Measurements from ENCODE around the gene MARCO. TPM values are rescaled to one million over a fixed set of nuclear protein-coding genes. Genes with fewer than 3 reads are reported as not detected.

The MARCO gene
- total and polyA plus RNA-seq, 8 donors = 0.08 to 3.6 (median 0.80) TPM; not detected in 1

GRCh38 chr2:119013671-119014070 is 71.7 kb downstream of the MARCO start:
- Histone ChIP-seq H3K4me1 (no peaks in the 10 kb centered on the region), H3K27me3 (peaks cover 0 to 3% (median 0%) of the 10 kb centered on the region in 4 donors), H3K4me3 (no peak overlapping the region), H3K9me3 (no peaks in the 10 kb centered on the region), H3K36me3 (no peaks in the 10 kb centered on the region), H3K27ac (no peak overlapping the region)
- 88 to 89% methylated on average over 4 of the region's 4 CpGs for WGBS, 2 donors
- FAIRE-seq (no peak), ATAC-seq (no peak), DNase-seq (no peak)
- intact Hi-C loops (cut with DNase I) = loop anchor here in 2 of 3 donors (10.0 kb wide), 3 partner anchors 271 to 461 kb away; no protein-coding TSS in a partner anchor
- TF ChIP-seq, protein P1, sequence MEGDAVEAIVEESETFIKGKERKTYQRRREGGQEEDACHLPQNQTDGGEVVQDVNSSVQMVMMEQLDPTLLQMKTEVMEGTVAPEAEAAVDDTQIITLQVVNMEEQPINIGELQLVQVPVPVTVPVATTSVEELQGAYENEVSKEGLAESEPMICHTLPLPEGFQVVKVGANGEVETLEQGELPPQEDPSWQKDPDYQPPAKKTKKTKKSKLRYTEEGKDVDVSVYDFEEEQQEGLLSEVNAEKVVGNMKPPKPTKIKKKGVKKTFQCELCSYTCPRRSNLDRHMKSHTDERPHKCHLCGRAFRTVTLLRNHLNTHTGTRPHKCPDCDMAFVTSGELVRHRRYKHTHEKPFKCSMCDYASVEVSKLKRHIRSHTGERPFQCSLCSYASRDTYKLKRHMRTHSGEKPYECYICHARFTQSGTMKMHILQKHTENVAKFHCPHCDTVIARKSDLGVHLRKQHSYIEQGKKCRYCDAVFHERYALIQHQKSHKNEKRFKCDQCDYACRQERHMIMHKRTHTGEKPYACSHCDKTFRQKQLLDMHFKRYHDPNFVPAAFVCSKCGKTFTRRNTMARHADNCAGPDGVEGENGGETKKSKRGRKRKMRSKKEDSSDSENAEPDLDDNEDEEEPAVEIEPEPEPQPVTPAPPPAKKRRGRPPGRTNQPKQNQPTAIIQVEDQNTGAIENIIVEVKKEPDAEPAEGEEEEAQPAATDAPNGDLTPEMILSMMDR (IDR thresholded peaks at IDR 0.05) = no peak

DNA sequence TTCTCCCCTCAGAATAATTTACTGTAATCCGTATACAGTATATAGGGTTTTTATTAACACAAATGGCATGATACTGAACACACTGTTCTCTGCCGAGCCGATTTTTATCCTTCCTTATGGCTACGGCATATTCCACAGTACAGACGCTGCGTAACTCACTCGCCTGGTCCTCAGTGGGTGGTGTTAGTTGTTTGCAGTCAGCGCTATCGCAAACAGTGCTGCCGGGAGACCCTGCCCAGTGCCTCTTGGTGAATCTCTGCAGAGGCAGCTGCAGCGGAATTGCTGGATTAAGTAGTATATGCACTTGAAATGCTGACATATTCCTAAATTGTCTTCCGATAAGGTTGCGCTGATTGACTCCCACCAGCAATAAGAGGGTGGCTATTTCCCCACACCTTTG is 73.9 kb downstream of the MARCO start:
- DNase-seq (no peak), ATAC-seq (no peak), FAIRE-seq (no peak)
- Histone ChIP-seq H3K9me3 (no peaks in the 10 kb centered on the region), H3K27me3 (peaks cover 0 to 7% (median 0%) of the 10 kb centered on the region in 4 donors), H3K4me3 (no peak overlapping the region), H3K4me1 (no peaks in the 10 kb centered on the region), H3K27ac (no peak overlapping the region), H3K36me3 (no peaks in the 10 kb centered on the region)
- intact Hi-C loops (cut with DNase I) = loop anchor here in 2 of 3 donors (10.0 kb wide), 3 partner anchors 269 to 459 kb away; no protein-coding TSS in a partner anchor
- WGBS, 2 donors = 27 to 34% methylated on average over 13 of the region's 13 CpGs
- TF ChIP-seq, protein P1 (IDR thresholded peaks at IDR 0.05) = no peak

GRCh38 chr2:119019521-119019920 is 77.5 kb downstream of the MARCO start:
- intact Hi-C loops (cut with DNase I) = loop anchor here in 2 of 3 donors (10.0 kb wide), 3 partner anchors 265 to 455 kb away; no protein-coding TSS in a partner anchor
- TF ChIP-seq, protein P1 (IDR thresholded peaks at IDR 0.05) = no peak
- Histone ChIP-seq H3K27ac (no peak overlapping the region), H3K4me1 (no peaks in the 10 kb centered on the region), H3K27me3 (peaks cover 0 to 7% (median 0%) of the 10 kb centered on the region in 4 donors), H3K4me3 (no peak overlapping the region), H3K9me3 (no peaks in the 10 kb centered on the region), H3K36me3 (no peaks in the 10 kb centered on the region)
- DNase-seq (no peak), FAIRE-seq (no peak), ATAC-seq (no peak)

GRCh38 chr2:119022678-119023077 is 80.7 kb downstream of the MARCO start:
- intact Hi-C loops (cut with DNase I) = loop anchor here in 1 of 3 donors (10.0 kb wide), 1 partner anchor 242 kb away; no protein-coding TSS in a partner anchor
- no peaks in the 10 kb centered on the region for H3K4me1 ChIP-seq
- H3K36me3 ChIP-seq = no peaks in the 10 kb centered on the region
- H3K27ac ChIP-seq = no peak overlapping the region
- DNase-seq = no peak
- TF ChIP-seq, protein P1 (IDR thresholded peaks at IDR 0.05) = no peak
- no peak for ATAC-seq
- H3K9me3 ChIP-seq = no peaks in the 10 kb centered on the region
- no peak overlapping the region for H3K4me3 ChIP-seq
- no peak for FAIRE-seq
- peaks cover 0 to 7% (median 0%) of the 10 kb centered on the region in 4 donors for H3K27me3 ChIP-seq
- WGBS, 2 donors = 70 to 90% methylated on average over 4 of the region's 4 CpGs

DNA sequence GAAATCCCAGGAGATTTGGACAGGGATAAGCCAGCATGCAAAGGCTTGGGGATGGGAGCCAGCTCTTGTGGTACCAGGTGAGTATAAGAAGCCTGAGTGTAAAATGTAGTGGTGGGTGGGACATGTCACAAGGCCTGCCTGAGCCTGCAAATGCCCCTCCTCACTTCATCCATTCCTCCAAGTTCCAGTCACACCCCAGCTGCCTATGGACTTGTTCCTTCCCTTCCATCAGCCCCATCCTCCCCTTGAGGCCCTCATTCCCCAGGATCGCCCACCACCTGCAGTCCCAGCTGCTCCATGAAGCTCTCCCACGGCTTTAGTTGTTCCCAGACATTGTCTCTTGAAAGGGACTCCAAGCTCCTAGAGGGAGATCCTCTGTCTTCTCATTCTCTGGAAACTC is 81.5 kb downstream of the MARCO start:
- 80 to 83% methylated on average over 2 of the region's 2 CpGs for WGBS, 2 donors
- Histone ChIP-seq H3K4me1 (no peaks in the 10 kb centered on the region), H3K27ac (no peak overlapping the region), H3K9me3 (no peaks in the 10 kb centered on the region), H3K27me3 (peaks cover 0 to 6% (median 0%) of the 10 kb centered on the region in 4 donors), H3K36me3 (no peaks in the 10 kb centered on the region), H3K4me3 (no peak overlapping the region)
- DNase-seq (no peak), FAIRE-seq (no peak), ATAC-seq (no peak)
- TF ChIP-seq, protein P1 (IDR thresholded peaks at IDR 0.05) = no peak
- intact Hi-C loops (cut with DNase I) = loop anchor here in 1 of 3 donors (10.0 kb wide), 1 partner anchor 241 kb away; no protein-coding TSS in a partner anchor

All from pancreas (tissue), 10 donors.